ENCODE data around the gene FRMD8. TPM values are rescaled to one million over a fixed set of nuclear protein-coding genes. Genes with fewer than 3 reads are reported as not detected.
A peak's percentile ranks its signal among the peaks of the same experiment; 100 is the strongest.
"Not testable (repeated sequence)": the region's sequence is repeated elsewhere in the genome, so short reads cannot be mapped to it uniquely, and the experiment has no call there.

FRMD8 gene
- polyA plus RNA-seq, 12 donors = 7.2 to 18.0 (median 9.8) TPM; not detected in 1

DNA sequence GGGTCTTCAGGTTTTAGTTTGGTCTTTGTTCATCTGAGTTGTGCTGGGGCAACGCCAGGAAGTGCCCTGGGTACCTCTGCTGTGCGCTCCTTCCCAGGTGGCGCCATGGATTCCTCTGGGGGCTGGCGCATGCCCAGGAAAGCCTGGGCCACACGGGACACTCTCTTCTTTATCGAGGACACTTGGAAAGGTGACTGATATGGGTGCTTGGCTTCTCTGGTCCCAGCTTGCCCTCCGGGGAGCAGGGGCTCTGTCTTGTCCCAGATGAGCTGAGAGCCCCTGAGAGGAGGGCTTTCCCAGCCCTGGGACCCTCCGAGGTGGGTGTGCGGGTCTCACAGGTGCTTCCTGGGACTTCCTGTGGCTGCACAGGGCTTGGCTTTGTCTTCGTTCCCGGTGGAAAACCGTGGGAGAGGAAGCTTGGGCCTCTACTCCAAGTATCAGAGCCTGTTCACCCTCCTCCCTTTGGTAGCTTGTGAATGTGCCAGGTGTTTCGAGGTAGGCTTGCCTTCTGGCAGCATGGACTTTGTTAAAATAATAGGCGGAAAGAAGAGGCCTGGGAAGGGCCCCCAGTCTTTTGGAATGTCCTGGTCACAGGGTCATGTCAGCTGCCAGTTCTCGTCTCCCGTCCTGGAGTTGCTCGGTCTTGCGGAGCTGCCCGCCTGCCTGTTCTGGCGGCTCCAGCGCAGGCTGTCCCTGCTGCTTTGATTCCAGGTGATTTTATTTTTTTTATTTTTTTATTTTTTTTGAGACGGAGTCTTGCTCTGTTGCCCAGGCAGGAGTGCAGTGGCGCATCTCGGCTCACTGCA lies 26.0 kb downstream of the FRMD8 start:
- no peak for DNase-seq

DNA sequence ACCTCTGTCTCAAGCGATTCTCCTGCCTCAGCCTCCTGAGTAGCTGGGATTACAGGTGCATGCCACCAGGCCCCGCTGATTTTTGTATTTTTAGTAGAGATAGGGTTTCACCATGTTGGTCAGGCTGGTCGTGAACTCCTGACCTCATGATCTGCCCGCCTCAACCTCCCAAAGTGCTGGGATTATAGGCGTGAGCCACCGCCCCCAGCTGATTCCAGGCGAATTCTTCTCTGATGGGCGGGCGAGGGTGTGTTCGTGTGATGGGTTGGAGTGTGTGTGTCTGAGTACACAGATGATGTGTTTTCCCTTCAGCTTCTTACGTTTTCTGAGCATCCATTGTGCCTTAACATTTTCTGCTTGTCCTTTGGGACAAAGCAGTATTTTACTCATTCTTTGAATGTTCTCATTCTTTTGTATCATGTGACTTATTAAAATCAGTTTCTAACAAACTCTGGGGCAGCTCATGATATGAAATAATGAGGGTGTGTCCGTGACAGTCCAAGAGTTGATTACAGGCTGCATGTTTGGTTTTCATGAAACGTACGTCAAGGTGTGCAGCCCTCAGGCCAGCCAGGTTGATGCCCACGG lies 26.7 kb downstream of the FRMD8 start:
- DNase-seq = not testable (repeated sequence)

DNA sequence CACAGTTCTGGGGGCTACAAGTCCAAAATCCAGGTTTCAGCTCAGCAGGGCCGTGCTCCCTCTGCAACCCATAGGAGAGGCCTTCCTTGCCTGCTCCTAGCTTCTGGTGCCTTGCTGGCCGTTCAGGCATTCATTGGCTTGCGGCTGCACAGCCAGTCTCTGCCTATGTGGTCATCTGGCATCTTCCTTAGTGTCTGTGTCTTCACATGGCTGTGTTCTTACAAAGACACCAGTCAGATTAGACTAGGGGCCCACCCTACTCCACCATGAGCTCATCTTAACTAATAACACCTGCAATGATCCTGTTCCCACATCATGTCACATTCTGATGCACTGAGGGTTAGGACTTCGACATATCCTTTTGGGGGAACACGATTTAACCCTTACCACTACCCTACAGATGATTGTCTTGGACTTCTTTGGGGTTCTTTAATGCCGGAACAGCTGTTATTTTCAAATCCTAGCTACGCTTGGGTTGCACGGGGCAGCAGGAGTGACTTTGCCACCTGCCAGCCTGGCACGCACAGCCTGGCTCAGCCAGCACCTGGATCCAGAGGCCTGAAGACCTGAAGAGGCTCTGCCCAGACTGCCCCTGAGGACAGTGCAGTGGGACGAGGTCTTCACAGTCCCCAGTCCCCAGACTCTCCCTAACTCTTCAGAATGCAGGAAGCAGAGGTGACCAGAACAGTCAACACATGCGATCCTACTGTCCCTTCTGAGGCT lies 28.5 kb downstream of the FRMD8 start:
- no peak for DNase-seq

DNA sequence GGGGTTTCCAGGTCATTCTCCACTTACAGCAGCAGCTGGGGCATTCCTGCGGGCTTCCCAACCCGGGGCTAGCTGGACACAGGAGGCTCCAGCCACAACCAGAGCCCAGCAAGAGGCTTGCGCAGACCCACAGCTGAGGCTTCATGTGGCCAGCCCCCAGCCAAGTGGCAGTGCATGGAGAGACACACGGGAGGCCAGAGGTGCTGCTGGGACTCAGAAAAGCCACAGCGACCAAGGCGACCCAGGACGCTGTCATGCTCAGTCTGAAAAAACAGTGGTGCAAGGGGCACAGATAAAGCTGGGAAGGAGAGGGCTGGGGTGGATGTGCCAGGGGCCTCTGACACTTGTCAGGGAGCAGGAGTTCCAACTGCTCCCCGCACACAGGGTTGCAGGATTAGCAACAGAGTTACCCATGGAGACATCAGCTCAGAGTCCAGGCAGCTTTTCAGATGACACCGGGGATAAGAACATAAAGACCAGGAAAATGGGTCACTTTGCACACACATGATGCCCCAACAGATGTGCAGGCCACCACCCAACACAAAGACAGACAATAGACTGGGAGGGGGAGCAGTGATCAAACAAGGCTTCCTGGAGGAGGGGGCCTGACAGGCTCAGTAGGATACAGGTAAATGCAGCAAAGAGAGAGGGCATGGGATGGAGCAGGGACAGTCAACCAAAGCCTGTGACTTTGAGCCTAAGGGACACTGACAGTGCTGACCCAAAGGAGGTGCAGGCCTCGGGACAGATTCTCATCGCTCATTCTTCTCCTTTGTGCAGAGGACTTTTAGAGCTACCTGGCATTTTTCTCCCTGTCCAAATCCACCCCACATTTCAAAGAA lies 29.3 kb downstream of the FRMD8 start:
- no peak for DNase-seq

DNA sequence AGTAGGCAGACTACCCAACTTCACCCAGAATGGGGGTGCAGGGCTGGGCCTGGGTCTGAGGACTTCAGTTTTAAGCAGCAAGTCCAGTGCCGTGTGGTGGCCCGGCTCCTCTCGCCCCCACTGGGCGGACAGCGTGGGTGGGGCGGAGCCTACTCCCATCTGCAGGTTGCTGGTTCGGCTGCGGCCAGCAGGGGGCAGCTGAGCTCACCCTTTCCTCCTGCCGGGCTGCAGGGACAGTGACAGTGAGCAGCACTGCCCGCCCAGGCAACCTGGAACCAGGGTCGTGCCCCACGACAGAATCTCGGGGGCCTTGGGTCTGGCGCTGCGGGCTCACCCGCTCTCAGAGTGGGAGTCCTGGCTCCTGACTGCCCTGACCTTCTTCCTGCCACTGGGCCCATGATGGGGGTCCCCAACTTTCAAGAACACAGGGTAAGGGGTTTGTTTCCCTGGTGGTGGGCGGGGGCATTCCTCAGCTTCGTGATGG lies 29.9 kb downstream of the FRMD8 start:
- DNase-seq = peak; percentile 91

DNA sequence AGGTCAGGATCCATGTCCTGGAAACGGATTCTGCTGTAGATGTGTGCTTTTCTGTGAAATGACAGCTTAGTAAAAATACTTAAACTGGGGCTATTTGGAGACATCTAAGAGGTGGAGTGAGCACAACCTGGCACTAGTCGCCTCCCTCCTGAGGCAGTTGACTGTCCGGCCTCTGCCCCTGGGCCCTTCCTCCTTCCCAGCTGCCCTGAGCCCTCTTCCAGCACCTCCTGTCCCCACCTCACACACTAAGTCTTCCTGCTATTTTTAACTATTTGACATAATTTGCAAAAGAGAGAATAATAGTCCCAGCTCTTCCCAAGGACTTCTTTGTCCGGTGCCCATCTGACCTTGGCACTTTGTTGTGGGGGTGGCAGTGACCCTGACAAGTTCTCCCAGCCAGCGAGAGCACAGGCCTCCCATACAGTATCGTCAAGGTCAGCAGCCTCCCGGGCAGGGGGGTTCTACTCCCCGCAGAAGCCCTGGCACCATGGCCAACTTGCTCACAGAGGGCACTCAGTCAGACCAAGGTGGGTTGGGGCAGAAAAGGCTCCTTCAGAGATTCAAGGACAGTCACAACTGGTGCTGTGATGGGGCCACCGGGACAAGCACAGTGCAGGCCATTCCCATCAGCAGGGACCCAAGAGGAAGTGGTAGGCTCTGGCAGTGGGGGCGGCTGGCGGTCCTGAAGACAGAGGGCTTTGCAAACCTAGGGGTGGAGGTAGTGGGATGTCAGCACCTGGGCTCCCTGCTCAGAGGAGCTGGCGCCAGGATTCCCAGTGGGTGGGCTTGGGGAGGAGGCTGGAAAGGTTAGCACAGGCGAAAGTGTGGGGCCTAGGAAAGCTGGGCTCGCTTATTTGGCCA lies 30.6 kb downstream of the FRMD8 start:
- DNase-seq = no peak

DNA sequence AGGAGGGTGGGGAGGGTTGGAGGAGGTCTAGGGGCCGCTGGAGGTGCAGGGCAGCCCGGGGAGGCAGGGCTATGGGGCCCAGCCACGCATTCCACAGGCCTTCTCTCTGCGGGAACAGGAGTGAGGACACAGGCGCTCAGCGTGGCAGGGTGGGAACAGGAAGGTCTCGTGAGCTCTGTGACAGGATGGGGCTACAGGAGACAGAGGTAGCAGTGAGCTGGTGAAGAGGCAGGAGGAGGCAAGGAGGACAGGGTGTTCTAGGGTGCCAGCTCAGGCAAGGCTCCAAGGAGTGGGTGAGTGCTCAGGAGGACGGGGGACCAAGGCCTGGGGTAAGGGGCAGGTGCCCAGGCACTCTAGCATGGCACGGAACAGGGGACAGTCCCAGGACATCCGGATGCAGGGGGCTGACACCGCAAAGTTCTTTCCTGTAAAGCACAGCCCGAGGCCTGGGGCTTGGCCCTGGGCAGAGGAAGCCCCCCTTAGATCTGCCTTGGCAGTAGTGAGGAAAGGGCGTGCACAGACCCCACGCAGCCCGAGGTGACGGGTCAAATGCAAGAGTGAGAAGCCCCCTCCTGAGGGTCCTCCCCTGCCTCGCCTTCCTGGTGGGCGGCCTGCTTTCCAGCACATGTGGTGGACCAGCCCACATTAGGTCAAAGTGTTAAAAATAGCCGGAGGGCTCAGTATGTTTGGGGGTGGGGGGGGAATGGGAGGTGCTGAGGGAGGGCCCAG lies 31.4 kb downstream of the FRMD8 start:
- no peak for DNase-seq

DNA sequence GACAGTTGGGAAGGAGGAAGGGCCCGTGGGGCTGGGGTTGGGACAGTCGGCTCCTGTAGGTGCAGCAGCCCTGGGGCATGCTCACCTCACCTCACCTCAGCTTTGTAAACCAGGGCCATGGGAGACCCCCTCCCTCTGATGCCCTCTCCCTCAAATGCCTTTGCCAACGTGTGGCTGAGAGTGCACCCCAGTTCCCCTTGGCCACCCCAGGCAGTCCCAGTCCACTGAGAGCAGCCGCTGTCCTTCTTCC lies 31.9 kb downstream of the FRMD8 start:
- DNase-seq = no peak

DNA sequence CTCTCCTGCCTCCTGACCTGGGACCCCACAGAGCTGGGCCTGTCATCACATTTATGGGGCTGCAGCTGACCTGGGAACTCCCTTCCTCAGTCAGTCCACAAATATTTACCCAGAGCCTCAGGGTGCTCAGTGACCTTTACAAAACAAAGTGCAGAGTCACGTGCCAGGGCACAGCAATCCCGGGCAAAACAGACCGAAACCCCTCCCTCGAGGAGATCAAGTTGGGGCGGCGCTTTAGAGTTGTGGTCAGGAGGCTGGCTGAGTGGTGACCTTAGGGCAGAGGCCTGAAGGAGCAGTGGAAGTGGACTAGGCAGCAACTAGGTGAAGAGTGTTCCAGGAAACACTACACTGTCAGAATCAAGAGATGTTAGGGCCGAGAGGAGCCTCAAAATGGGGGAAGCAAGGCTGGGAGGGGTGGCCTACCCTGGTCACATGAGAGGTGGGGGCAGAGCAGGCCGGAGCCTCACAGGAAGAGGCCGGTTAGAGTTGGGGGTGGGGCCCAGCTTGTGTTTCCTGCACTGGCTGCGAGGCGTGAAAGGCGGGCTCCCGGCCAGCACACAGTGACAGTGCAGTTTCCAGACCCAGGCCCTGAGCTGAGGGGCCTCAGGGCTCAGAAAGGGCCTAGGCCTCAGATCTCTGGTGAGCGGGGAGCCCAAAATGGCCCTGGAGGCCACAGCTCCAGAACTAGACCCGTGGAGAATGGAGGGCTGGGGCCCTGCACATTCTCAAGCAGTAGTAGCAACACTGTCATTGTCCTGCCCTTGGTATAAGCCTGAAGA lies 32.4 kb downstream of the FRMD8 start:
- DNase-seq = peak; percentile 95

DNA sequence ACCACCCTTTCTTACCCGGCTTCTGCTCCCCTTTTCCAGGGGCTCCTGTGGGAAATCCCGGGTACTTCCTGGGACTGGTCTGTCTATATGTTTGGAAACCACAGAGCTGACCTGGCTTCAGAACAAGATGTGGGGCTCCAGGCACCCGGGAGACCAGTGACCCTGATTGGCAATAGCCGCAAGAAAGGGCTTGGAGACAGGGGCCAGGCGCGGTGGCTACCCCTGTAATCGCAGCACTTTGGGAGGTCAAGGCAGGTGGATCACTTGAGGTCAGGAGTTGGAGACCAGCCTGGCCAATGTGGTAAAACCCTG lies 33.0 kb downstream of the FRMD8 start:
- DNase-seq = no peak

DNA sequence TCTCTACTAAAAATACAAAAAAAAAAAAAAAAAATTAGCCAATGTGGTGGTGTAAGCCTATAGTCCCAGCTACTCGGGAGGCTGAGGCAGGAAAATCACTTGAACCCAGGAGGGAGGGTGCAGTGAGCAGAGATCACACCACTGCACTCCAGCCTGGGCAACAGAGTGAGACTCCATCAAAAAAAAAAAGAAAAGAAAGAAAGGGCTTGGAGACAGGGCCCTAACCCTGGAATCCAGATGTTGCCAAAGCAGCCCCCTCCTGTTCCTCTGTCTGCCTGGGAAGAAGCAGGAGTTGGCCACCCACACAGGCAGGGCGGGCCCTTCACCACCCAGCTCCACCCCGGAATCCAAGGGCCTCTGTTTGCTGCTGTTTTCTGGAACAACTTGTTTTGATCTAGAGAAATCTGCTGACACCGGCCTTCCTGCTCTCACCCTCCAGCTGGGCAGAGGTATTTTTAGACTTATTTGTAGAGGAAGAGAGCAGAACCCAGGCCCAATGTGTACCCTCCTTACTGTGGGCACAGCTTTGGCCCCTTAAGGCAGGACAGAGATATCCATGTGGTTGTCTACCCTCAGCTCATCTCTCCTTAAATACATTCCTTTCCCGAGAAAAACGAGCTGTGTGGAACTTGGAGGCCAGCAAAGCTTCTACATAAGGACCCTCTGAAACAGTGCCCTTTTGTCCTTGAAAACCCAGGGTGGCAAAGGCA lies 33.5 kb downstream of the FRMD8 start:
- no peak for DNase-seq

DNA sequence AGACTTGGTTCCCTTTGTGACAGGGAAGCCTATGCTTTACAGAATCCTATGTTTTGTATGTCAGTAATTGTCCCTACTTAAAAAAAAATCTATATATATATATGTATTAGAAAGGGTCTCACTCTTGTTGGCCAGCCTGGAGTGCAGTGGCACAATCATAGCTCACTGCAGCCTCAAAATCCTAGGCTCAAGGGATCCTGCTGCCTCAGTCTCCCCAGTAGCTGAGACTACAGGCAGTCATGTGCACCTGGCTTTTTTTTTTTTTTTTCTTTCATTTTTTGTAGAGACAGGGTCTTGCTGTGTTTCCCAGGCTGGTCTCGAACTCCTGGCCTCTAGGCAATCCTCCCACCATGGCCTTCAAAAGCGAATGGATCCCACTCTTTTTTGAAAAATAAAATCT lies 34.1 kb downstream of the FRMD8 start:
- DNase-seq = no peak

DNA sequence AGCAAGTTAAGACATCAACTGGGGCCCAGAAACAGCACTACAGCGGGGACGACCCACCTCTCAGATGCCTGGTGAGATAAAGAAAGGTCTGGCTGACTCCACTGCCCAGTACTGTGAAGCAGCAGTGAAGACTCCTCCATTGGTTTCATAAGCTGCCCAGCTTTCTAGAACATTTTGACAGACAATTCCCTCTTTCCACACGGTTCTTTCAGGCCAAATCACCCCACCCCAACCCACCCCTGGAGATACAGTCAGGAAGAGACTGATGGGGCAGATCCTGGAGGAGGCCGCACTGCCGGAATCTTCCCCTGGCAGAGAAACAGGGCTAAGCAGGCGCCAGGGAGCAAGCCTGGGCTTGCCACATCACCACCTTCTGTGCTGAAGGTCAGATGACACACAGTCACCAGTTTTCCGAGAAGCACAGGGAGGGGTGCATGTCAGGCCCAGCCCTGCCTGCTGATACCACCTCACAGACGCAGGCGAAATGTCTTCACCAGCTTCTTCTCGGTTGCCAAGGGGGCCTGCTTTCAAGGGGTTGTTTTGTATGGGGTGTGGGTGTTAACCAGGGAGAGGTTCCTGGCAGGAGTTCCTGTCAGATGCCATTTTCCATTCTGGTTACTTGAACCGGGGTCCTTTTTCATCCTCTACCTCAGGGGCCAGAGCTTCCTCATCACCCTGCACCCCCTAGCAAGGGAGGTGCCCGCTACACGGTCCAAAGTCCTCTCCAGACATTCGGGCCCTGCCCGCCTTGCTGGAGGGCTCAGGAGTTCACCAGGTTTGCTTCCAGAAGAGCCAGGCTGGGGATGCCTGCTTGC lies 34.7 kb downstream of the FRMD8 start:
- peak; percentile 83 for DNase-seq

DNA sequence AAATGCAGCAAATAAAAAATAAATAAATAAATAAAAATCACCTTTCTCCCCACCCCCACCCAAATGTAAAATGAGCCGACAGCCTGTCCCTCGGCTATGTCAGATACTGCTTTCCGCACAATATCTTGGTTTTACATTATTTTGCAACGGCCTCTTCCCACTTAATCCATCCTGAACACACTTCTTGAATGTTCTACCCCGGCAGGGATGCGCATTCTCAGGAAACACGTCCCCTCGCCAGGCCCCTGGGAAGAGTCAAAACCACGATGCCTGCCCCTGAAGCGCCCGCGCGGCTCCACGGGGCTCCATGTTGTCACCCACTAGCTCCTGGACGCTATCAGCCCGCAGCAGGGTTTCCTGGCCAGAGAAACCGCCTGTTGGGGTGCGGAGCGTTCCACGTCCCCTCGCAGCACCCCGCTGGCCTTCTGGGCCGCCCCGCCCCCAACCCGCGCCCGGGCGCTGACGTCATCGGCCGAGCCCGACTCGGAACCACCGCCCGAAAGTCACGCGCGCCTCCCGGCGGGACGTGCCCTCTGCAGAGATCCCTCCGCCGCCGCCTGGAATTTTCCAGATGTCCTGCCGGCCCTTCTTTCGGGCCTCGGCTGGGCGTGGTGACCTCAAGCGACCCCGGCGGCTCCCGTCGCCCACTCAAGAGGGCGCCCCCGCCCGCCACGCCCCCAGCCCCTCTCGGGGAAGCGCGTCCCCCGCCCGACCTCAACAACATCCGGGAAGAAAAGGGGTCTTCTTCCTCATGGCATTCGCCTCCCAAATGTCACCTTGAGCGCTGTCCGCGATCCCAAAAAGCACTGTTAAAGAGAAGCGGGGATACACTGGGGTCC lies 35.6 kb downstream of the FRMD8 start:
- DNase-seq = peak; percentile 96

DNA sequence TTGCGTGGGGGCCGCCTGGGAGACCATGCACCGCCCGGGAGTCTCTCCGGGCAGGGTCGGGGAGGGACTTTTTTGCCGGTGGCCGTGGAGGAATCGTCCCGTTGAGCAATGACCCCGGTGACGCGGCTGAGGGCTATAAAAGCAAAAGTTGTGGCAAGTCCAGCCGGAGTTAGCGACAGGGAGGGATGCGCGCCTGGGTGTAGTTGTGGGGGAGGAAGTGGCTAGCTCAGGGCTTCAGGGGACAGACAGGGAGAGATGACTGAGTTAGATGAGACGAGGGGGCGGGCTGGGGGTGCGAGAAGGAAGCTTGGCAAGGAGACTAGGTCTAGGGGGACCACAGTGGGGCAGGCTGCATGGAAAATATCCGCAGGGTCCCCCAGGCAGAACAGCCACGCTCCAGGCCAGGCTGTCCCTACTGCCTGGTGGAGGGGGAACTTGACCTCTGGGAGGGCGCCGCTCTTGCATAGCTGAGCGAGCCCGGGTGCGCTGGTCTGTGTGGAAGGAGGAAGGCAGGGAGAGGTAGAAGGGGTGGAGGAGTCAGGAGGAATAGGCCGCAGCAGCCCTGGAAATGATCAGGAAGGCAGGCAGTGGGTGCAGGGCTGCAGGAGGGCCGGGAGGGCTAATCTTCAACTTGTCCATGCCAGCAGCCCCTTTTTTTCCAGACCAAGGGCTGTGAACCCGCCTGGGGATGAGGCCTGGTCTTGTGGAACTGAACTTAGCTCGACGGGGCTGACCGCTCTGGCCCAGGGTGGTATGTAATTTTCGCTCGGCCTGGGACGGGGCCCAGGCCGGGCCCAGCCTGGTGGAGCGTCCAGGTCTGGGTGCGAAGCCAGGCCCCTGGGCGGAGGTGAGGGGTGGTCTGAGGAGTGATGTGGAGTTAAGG lies 36.4 kb downstream of the FRMD8 start, which contains the start of gene NEAT1:
NEAT1 (plus strand) TSS at position 166 of the 883 bp plus-strand sequence.
- peak; percentile 95 for DNase-seq

All from muscle of arm (tissue), 12 donors.